OCI-LY3 (cell line): ENCODE results near the gene SSTR4.

Experiments used
- CTCF ChIP-seq: fragments of 200-600, 300-600 bp; sonication (generic); IDR thresholded peaks from 2 replicates; pipeline ENCODE4 v1.5.1; 2014; ENCODE audit warnings: antibody characterized with exemption, low read length, low read depth
- EZH2phosphoT487 ChIP-seq: fragments of 200-600 bp; shearing (Covaris generic); IDR thresholded peaks from 2 replicates; pipeline ENCODE4 v1.6.1; 2018; ENCODE audit warnings: antibody characterized with exemption, mixed run types, low read depth

- TF ChIP-seq CTCF (no peak), EZH2phosphoT487 (no peak)
Observed at GRCh38 chr20:23085436-23086055, 50.4 kb downstream of the SSTR4 start.
